Tibial nerve (tissue), 4 donors: Measurements from ENCODE around the gene ZNF26. TPM values are rescaled to one million over a fixed set of nuclear protein-coding genes. Genes with fewer than 3 reads are reported as not detected.

Experiments used
- DNase-seq, 2 donors: peaks; one replicate each; pipeline ENCODE4 v3.0.0-alpha.2; 2019; ENCODE audit warnings: low spot score in 2 of 2
- H3K27ac ChIP-seq, 4 donors: fragments of 200-600 bp; sonication (generic) in 3 of 4; one replicate each; pipeline ENCODE4 v1.5.1; 2017 to 2019; ENCODE audit warnings: mild to moderate bottlenecking in 1 of 4
- H3K27me3 ChIP-seq, 2 donors: fragments of 200-600 bp; sonication (generic) in 1 of 2; one replicate each; pipeline versions ENCODE4 v1.5.1 to v1.6.0; 2017 to 2019
- H3K36me3 ChIP-seq, 3 donors: fragments of 200-600 bp; sonication (generic); one replicate each; pipeline ENCODE4 v1.5.1; 2018 to 2019
- H3K4me1 ChIP-seq, 4 donors: fragments of 200-600 bp; sonication (generic) in 3 of 4; one replicate each; pipeline ENCODE4 v1.5.1; 2017 to 2019
- H3K4me3 ChIP-seq, 4 donors: fragments of 200-600 bp; sonication (generic) in 3 of 4; one replicate each; pipeline ENCODE4 v1.5.1; 2017 to 2019; ENCODE audit warnings: mild to moderate bottlenecking in 1 of 4, moderate library complexity in 1 of 4
- H3K9me3 ChIP-seq, 4 donors: fragments of 200-600 bp; sonication (generic) in 3 of 4; one replicate each; pipeline ENCODE4 v1.5.1; 2017 to 2019
- CTCF ChIP-seq, 5 experiments: fragments of 200-600 bp in 3 of 5; fragments of 450-650 bp in 2 of 5; sonication (generic) in 3 of 5; IDR thresholded peaks; one replicate each; pipeline ENCODE4 v1.5.1; 2016 to 2019; ENCODE audit warnings: antibody characterized with exemption in 5 of 5, mild to moderate bottlenecking in 3 of 5, moderate library complexity in 2 of 5
- EP300 ChIP-seq, 2 donors: sonication (generic); formaldehyde crosslinking; IDR thresholded peaks; one replicate each; pipeline ENCODE4 v1.6.1; 2017; ENCODE audit warnings: antibody characterized with exemption in 2 of 2, mild to moderate bottlenecking in 1 of 2
- POLR2A ChIP-seq, 2 donors: fragments of 450-650 bp; IDR thresholded peaks; one replicate each; pipeline ENCODE4 v1.6.1; 2017; ENCODE audit warnings: antibody characterized with exemption in 2 of 2, mild to moderate bottlenecking in 2 of 2, moderate library complexity in 2 of 2
- WGBS, 2 donors: methylation state at CpG; one replicate each; pipeline ENCODE4 v1.1.5; 2018; 5-methylcytosine and 5-hydroxymethylcytosine counted together
- small RNA-seq: library from RNA; depleted of rRNA; stranded (forward); fragments of <200 nt; gene quantifications from one replicate; pipeline ENCODE3, GENCODE V24; 2016
- total RNA-seq, 4 donors: library from RNA; depleted of rRNA; stranded (reverse); fragments of >200 nt; gene quantifications; one replicate each; pipeline ENCODE4 v1.1.0, GENCODE V29; 2016

ZNF26 gene
- total RNA-seq, 4 donors from 2014 or later = 15.5 to 30.8 (median 21.2) TPM

- Histone ChIP-seq H3K36me3 (peaks cover 0 to 56% (median 0%) of the 10 kb centered on the region in 3 donors), H3K4me1 (no peaks in the 10 kb centered on the region), H3K4me3 (no peak overlapping the region), H3K27me3 (no peaks in the 10 kb centered on the region), H3K27ac (no peak overlapping the region), H3K9me3 (peaks cover 17 to 100% (median 75%) of the 10 kb centered on the region in 4 donors)
- DNase-seq = no peak
- TF ChIP-seq CTCF (IDR thresholded peaks at IDR 0.05) (no peak), POLR2A (IDR thresholded peaks at IDR 0.05) (no peak), EP300 (IDR thresholded peaks at IDR 0.05) (no peak)
- WGBS, 2 donors = 91 to 100% methylated on average over 1 of the region's 1 CpG
Measured at GRCh38 chr12:133063556-133063955, 77.4 kb downstream of the ZNF26 start.

- H3K36me3 ChIP-seq = peaks cover 0 to 7% (median 0%) of the 10 kb centered on the region in 3 donors
- TF ChIP-seq CTCF (IDR thresholded peaks at IDR 0.05) = no peak
- no peak for TF ChIP-seq POLR2A (IDR thresholded peaks at IDR 0.05)
- H3K27me3 ChIP-seq = no peaks in the 10 kb centered on the region
- no peak for DNase-seq
- peaks cover 0 to 100% (median 35%) of the 10 kb centered on the region in 4 donors for H3K9me3 ChIP-seq
- 87 to 94% methylated on average over 2 of the region's 2 CpGs for WGBS, 2 donors
- no peaks in the 10 kb centered on the region for H3K4me1 ChIP-seq
- no peak overlapping the region for H3K4me3 ChIP-seq
- H3K27ac ChIP-seq = no peak overlapping the region
Measured at GRCh38 chr12:133073836-133074235, 87.7 kb downstream of the ZNF26 start.

Small RNA genes lying within 50 kb of the gene (small RNA-seq; reads per million reads assigned to genes)
- gene RNU4ATAC12P = not detected

Other genes starting within 250 kb of the ZNF26 start
- 100 to 1,000 TPM in 1 of 4 donors, 10 to 100 TPM in 3; 68.2 to 103 (median 82.9) TPM for gene ANKLE2, start 224.5 kb upstream of the ZNF26 start, total RNA-seq
- gene GOLGA3, start 157.5 kb upstream of the ZNF26 start, total RNA-seq = 100 to 1,000 TPM in 2 of 4 donors, 10 to 100 TPM in 2; 69.8 to 117 (median 97.7) TPM
- 10 to 100 TPM; 36.1 to 58.6 (median 39.8) TPM for gene CHFR, start 98.8 kb upstream of the ZNF26 start, total RNA-seq
- 10 to 100 TPM in 1 of 4 donors, 1 to 10 TPM in 3; 7.9 to 20.6 (median 9.0) TPM for gene ZNF605, start 30.1 kb upstream of the ZNF26 start, total RNA-seq
- gene ZNF84, start 51.1 kb downstream of the ZNF26 start, total RNA-seq = 10 to 100 TPM; 21.6 to 62.0 (median 30.1) TPM
- gene ZNF140, start 94.6 kb downstream of the ZNF26 start, total RNA-seq = 10 to 100 TPM; 11.7 to 16.5 (median 14.1) TPM
- gene ZNF891, start 143.9 kb downstream of the ZNF26 start, total RNA-seq = 1 to 10 TPM; 5.1 to 5.9 (median 5.4) TPM
- 10 to 100 TPM in 3 of 4 donors, 1 to 10 TPM in 1; 5.7 to 33.1 (median 16.2) TPM for gene ZNF10, start 144.3 kb downstream of the ZNF26 start, total RNA-seq
- gene ZNF268, start 195.1 kb downstream of the ZNF26 start, total RNA-seq = 10 to 100 TPM; 13.9 to 31.9 (median 18.6) TPM
- not detected for gene ANHX, start 249.5 kb downstream of the ZNF26 start, total RNA-seq